A673 (cell line): ENCODE measurements around the gene SLAMF8. TPM values are rescaled to one million over a fixed set of nuclear protein-coding genes. Genes with fewer than 3 reads are reported as not detected.

Experiments
- BruUV-seq: library from RNA; stranded (reverse); fragments of 400-500 nt; replicated peaks from 2 replicates; lab custom pipeline; 2021; lab: Mats Ljungman, UMichigan
- CTCF ChIA-PET: fragments of 300-600 bp; sonication (Branson Sonifier 250); formaldehyde crosslinking; loops from one replicate; lab custom pipeline; 2022; ENCODE audit warnings: antibody characterized with exemption; lab: Charles Lee
- POLR2A ChIA-PET: fragments of 300-600 bp; sonication (Branson Sonifier 250); formaldehyde crosslinking; loops from one replicate; lab custom pipeline; 2022; ENCODE audit warnings: antibody characterized with exemption; ENCODE audit not compliant: low non-redundant PET; lab: Charles Lee
- DNase-seq: peaks from one replicate; pipeline ENCODE4 v3.0.0-alpha.2; 2015; ENCODE audit warnings: low spot score
- H3K27ac ChIP-seq: fragments of 200-600 bp; sonication (generic); 2 replicates; pipeline ENCODE4 v1.5.1; 2016; ENCODE audit warnings: mixed run types, low read depth, mild to moderate bottlenecking, mixed read lengths, antibody characterized with exemption, low read length; ENCODE audit not compliant: poor library complexity, severe bottlenecking
- H3K27me3 ChIP-seq: fragments of 200-600 bp; sonication (generic); replicated peaks from 2 replicates; pipeline ENCODE4 v1.6.1; 2017; ENCODE audit warnings: mixed run types, low read depth, mild to moderate bottlenecking, mixed read lengths, antibody characterized with exemption, low read length; ENCODE audit not compliant: insufficient read depth, poor library complexity
- H3K36me3 ChIP-seq: fragments of 200-600 bp; sonication (generic); 2 replicates; pipeline ENCODE4 v1.6.1; 2016; ENCODE audit warnings: mixed run types, mild to moderate bottlenecking, mixed read lengths, antibody characterized with exemption, low read length; ENCODE audit not compliant: insufficient read depth, poor library complexity, severe bottlenecking
- H3K4me1 ChIP-seq: fragments of 200-600 bp; sonication (generic); 2 replicates; pipeline ENCODE4 v1.6.1; 2017; ENCODE audit warnings: mixed run types, mild to moderate bottlenecking, mixed read lengths, antibody characterized with exemption, low read length; ENCODE audit not compliant: insufficient read depth, poor library complexity, severe bottlenecking
- H3K4me3 ChIP-seq: fragments of 200-600 bp; sonication (generic); 2 replicates; pipeline ENCODE4 v1.5.1; 2016; ENCODE audit warnings: low read depth, mixed run types, mild to moderate bottlenecking, mixed read lengths, low read length; ENCODE audit not compliant: poor library complexity, severe bottlenecking
- H3K9me3 ChIP-seq: fragments of 200-600 bp; sonication (generic); 2 replicates; pipeline ENCODE4 v1.6.1; 2016; ENCODE audit warnings: mixed run types, low read depth, mild to moderate bottlenecking, mixed read lengths, antibody characterized with exemption, low read length; ENCODE audit not compliant: poor library complexity, severe bottlenecking
- CTCF ChIP-seq: fragments of 300-800, 200-600 bp; sonication (generic); conservative IDR thresholded peaks from 2 replicates; pipeline ENCODE4 v1.5.1; 2017; ENCODE audit warnings: low read depth, mild to moderate bottlenecking, antibody characterized with exemption, low read length, moderate library complexity, mixed read lengths
- EZH2 ChIP-seq: fragments of 200-600 bp; sonication (generic); IDR thresholded peaks from 2 replicates; pipeline ENCODE4 v1.6.1; 2017; ENCODE audit warnings: borderline replicate concordance, low read depth, mild to moderate bottlenecking, mixed read lengths, antibody characterized with exemption, low read length; ENCODE audit not compliant: poor library complexity, severe bottlenecking
- intact Hi-C: fragments of 100-400 bp; cut with micrococcal nuclease; formaldehyde crosslinking; loops from one replicate; pipeline ENCODE4 v1.10.0; 2022; ENCODE audit not compliant: unreplicated experiment
- total RNA-seq: library from RNA; stranded (reverse); gene quantifications from 2 replicates; pipeline ENCODE4 v1.2.3, GENCODE V29; 2021

SLAMF8 gene
- total RNA-seq, 1 experiment from 2014 or later: not detected

GRCh38 chr1:159786465-159786864 lies 40.2 kb upstream of the SLAMF8 start:
- Histone ChIP-seq H3K4me3 (no peak overlapping the region), H3K27me3 (no peaks in the 10 kb centered on the region), H3K4me1 (peaks cover 6% of the 10 kb centered on the region), H3K27ac (no peak overlapping the region), H3K9me3 (no peaks in the 10 kb centered on the region), H3K36me3 (no peaks in the 10 kb centered on the region)
- BruUV-seq: no TSS peak
- POLR2A ChIA-PET: no interaction called here
- TF ChIP-seq EZH2 (no peak), CTCF (no peak)
- DNase-seq: peak; percentile 39
- CTCF ChIA-PET: interaction anchor here (1.1 kb wide), 1 partner anchor 12 kb away, joined by 4 read pairs; no protein-coding TSS in a partner anchor
- intact Hi-C loops: no loop called here

GRCh38 chr1:159786966-159787365 lies 39.7 kb upstream of the SLAMF8 start:
- ChIA-PET POLR2A (no interaction called here), CTCF (interaction anchor here (1.1 kb wide), 1 partner anchor 12 kb away, joined by 4 read pairs; no protein-coding TSS in a partner anchor)
- no peaks in the 10 kb centered on the region for H3K9me3 ChIP-seq
- no peaks in the 10 kb centered on the region for H3K27me3 ChIP-seq
- H3K4me3 ChIP-seq: no peak overlapping the region
- peaks cover 6% of the 10 kb centered on the region for H3K4me1 ChIP-seq
- no peaks in the 10 kb centered on the region for H3K36me3 ChIP-seq
- intact Hi-C loops: no loop called here
- BruUV-seq: no TSS peak
- DNase-seq: no peak
- no peak overlapping the region for H3K27ac ChIP-seq
- no peak for TF ChIP-seq CTCF
- TF ChIP-seq EZH2: no peak

- ChIA-PET CTCF (interaction anchor here (0.7 to 1.4 kb wide), 5 partner anchors 8 to 102 kb away, joined by 3 to 9 read pairs (median 4); partner anchors contain the start of gene DUSP23), POLR2A (no interaction called here)
- TF ChIP-seq EZH2 (no peak), CTCF (peak; percentile 70)
- H3K36me3 ChIP-seq: no peaks in the 10 kb centered on the region
- no peak overlapping the region for H3K27ac ChIP-seq
- H3K4me1 ChIP-seq: peaks cover 6% of the 10 kb centered on the region
- intact Hi-C loops: no loop called here
- no TSS peak for BruUV-seq
- DNase-seq: peak; percentile 54
- H3K9me3 ChIP-seq: no peaks in the 10 kb centered on the region
- no peaks in the 10 kb centered on the region for H3K27me3 ChIP-seq
- no peak overlapping the region for H3K4me3 ChIP-seq
Measured at GRCh38 chr1:159790237-159790917, 36.3 kb upstream of the SLAMF8 start.
